Measurements from ENCODE around the gene MCM10. TPM values are rescaled to one million over a fixed set of nuclear protein-coding genes. Genes with fewer than 3 reads are reported as not detected.
"Not testable (repeated sequence)": the region's sequence is repeated elsewhere in the genome, so short reads cannot be mapped to it uniquely, and the experiment has no call there.

MCM10 gene
- total RNA-seq, 1 experiment from 2014 or later, result 26.1 TPM

DNA sequence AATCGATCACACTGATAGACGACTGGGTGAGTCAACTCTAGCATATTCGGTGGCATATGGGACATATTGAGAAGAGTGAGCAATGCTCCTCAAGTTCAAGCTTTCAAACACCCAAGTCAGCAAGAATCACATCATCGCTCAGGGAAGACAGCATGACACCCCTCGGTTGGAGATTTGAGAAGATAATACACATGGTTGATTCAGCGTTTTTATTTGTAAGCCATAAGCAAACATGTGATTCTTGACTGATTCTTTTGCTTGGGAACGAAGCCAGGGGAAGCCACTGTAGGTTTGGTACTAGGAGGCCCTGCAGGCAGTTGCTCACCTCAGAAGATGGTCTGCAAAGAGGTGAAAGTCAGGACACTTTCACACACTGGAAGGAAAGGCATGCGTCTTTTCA lies 60.2 kb downstream of the MCM10 start:
- DNase-seq (ENCODE audit: low read depth), result no peak

GRCh38 chr10:13222151-13222550 lies 60.8 kb downstream of the MCM10 start:
- DNase-seq (ENCODE audit: low read depth), result no peak

DNA sequence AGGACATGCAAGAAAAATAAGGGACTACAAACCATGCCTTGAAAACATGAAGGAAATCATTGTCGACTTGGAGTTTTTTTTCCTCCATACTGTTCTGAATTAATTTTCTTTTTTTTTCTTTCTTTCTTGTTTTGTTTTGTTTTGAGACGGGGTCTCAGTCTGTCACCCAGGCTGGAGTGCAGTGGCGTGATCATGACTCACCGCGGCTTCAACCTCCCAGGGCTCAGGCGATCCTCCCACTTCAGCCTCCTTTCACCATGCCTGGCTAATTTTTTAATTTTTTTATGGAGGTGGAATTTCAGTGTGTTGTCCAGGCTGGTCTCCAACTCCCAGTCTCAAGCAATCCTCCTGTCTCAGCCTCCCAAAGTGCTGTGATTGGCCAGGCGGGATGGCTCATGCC lies 61.2 kb downstream of the MCM10 start:
- DNase-seq (ENCODE audit: low read depth), result no peak

- DNase-seq (ENCODE audit: low read depth), result no peak
Measured at GRCh38 chr10:13223241-13223640, 61.9 kb downstream of the MCM10 start.

DNA sequence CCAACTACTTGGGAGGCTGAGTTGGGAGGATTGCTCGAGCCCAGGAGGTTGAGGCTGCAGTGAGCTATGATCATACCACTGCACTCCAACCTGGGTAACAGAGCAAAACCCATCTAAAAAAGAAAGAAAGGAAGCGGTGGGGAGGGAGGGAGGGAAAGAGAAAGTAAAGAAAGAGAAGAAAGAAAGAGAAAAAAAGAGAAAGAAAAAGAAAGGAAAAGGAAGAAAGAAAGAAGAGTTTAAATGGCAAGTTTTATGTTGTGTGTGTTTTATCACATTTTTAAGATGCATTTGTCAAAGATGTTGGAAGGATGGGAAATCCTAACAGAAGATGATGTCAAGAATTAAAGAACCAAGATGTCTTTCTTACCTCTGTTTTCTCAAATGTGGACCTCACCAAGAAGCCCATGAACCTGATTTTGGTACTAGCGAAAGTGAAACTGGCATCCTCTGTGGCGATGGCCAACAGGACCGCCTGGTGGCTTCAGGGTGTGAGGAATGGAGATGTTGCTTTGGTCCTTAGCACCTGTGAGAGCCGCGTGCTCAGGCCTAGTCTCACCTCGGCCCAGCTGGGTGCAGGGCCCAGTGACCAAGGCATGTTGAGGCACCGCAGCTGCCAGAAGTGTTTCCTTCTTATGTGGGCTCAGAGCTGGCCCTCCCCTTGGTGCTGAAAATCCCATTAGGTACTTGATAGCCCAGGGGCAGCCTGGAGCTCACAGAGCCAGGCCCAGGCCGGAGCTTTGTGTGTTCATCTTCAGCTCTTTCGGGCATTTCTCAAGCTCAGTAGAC lies 63.0 kb downstream of the MCM10 start:
- no peak for DNase-seq (ENCODE audit: low read depth)

- no peak for DNase-seq (ENCODE audit: low read depth)
Measured at GRCh38 chr10:13225601-13226000, 64.2 kb downstream of the MCM10 start.

DNA sequence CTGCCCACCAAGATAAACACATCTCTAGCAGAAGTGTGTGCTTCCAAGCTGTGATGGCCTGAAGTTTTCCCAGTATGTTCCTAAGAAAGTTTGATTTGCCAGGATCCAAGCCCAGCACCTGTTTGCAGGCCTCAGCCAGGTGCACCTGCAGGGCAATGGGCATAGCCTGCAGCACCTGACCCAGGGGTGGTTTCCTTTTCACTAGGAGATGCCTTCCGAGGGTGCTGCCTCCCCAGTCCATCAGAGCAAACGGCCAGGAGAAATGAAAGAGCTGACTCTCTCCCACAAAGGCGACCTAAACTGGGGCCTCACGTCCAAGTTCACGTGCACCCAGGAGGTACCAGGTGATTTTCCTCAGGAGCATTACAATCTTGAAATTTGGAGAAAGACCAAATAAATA lies 65.7 kb downstream of the MCM10 start:
- DNase-seq (ENCODE audit: low read depth), result no peak

- DNase-seq (ENCODE audit: low read depth), result no peak
Measured at GRCh38 chr10:13231190-13231589, 69.8 kb downstream of the MCM10 start.

- DNase-seq (ENCODE audit: low read depth), result no peak
Measured at GRCh38 chr10:13231808-13232207, 70.5 kb downstream of the MCM10 start.

DNA sequence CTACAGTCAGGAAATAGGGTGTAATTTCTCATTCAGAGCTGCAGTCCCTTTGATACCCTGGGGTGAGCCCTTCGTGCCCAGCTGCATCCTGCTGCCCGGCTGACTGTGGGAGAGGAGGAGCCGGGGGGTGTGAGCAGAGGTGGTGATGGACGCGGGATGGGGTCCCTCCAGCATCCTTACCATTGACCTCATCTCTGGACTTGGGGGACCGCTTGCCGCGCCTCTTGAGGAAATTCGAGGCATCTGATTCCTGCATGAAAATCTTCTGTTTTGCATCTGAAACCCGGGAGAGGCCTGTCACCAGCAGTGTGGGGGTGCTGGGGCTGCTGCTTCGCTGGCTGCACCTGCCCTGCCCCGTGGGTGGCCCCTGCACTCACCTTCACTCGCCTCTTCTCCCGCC lies 72.0 kb downstream of the MCM10 start:
- no peak for DNase-seq (ENCODE audit: low read depth)

GRCh38 chr10:13234172-13234571 lies 72.8 kb downstream of the MCM10 start, which contains the start of gene UCMA:
Gene UCMA, minus strand, starts transcription at chr10:13234374. Its CDS starts 116 bp downstream, at chr10:13234258.
- DNase-seq (ENCODE audit: low read depth), result no peak

- not testable (repeated sequence) for DNase-seq (ENCODE audit: low read depth)
Measured at GRCh38 chr10:13234736-13235135, 73.4 kb downstream of the MCM10 start.

DNA sequence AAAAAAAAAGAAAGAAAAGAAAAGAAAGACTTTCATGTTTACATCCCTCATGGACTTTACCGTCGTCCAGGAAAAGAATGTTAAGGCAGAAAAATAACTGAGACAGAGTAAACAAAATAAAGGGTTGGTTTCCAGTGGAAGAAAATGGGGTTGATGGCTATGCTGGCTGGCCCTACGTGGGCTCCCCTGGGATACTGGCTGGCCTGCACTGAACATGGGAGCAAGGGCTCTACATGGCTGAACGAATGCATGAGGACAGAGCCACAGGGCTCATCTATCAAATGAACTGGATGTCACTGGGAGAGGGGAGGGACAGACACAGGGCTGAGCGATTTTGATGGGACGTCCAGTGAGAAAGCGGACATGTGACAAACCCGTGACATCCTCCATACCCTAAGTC lies 75.3 kb downstream of the MCM10 start:
- no peak for DNase-seq (ENCODE audit: low read depth)

- no peak for DNase-seq (ENCODE audit: low read depth)
Measured at GRCh38 chr10:13238271-13239077, 77.1 kb downstream of the MCM10 start.

- DNase-seq (ENCODE audit: low read depth), result no peak
Measured at GRCh38 chr10:13239923-13240322, 78.6 kb downstream of the MCM10 start.

GRCh38 chr10:13241613-13242012 lies 80.3 kb downstream of the MCM10 start:
- no peak for DNase-seq (ENCODE audit: low read depth)

DNA sequence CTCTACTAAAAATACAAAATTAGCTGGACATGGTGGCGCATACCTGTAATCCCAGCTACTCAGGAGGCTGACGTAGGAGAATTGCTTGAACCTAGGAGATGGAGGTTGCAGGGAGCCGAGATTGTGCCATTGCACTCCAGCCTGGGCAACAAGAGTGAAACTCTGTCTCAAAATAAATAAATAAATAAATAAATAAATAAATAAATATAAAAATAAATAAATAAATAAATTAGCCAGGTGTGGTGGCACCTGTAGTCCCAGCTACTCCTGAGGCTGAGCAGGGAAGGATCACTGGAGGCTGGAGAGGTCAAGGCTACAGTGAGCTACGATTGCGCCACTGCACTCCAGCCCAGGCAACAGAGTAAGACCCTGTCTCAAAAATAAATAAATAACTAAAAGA lies 80.9 kb downstream of the MCM10 start:
- DNase-seq (ENCODE audit: low read depth), result not testable (repeated sequence)

DNA sequence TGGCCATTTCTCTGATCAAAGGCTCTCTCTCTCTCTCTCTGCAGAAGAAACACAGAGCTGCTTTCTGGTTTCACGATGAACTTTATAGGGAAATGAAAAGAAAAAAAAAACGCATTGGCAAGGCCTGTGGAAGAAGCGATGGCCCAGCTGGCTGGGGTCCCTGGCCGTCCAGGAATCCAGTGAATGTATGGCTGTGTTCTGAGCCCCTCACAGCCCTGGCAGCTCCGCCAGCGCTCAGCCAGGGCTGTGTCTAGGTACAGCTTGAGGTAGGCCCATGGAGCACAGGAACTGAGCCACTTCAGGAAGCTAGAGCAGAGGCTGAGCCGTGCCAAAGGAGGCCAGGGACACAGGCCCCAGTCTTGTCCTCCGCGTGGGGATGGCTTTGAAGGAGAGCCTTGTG lies 85.9 kb downstream of the MCM10 start:
- DNase-seq (ENCODE audit: low read depth), result no peak

GRCh38 chr10:13247784-13248183 lies 86.4 kb downstream of the MCM10 start:
- no peak for DNase-seq (ENCODE audit: low read depth)

- no peak for DNase-seq (ENCODE audit: low read depth)
Measured at GRCh38 chr10:13253726-13254125, 92.4 kb downstream of the MCM10 start.

- DNase-seq (ENCODE audit: low read depth), result no peak
Measured at GRCh38 chr10:13256627-13257026, 95.3 kb downstream of the MCM10 start.

DNA sequence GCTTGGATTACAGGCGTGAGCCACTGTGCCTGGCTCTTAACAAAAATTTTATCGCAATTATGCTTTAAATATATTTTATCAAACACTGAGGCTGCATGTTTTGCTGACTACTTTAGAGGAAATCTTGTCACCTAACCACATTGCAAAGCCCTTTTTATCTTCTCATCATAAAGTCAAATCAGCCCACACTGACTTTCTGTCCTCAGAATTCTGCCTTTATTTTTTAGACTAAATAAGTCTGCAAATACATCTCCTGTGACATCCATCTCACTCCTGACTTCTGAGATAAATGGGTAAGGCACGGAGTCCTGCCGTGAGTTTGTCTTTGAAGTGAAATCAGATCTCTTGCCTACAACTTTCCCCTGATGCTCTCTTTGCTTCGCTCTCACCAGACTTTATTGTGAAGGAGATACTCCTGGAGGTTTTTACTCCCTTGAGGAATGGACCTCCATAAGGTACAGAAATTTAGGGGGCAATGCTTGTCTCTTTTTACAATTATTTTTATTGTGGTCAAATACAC lies 96.3 kb downstream of the MCM10 start:
- DNase-seq (ENCODE audit: low read depth), result no peak

All from LHCN-M2 (cell line).